RWPE2 (cell line): ENCODE results near the gene FAM222B.

Experiments used
- ATAC-seq: fragments of 200-7000 bp; cut with Tn5 transposase; 3 replicates; pipeline ENCODE4 v1.9.1; 2021; ENCODE audit warnings: low read depth
- DNase-seq: peaks from one replicate; pipeline ENCODE4 v3.0.0-alpha.2; 2020; ENCODE audit warnings: low spot score
- H3K27ac ChIP-seq: fragments of 450-650 bp; 2 replicates; pipeline ENCODE4 v1.5.1; 2017; ENCODE audit warnings: mild to moderate bottlenecking; ENCODE audit not compliant: poor library complexity, severe bottlenecking
- H3K27me3 ChIP-seq: fragments of 250-450 bp; sonication (Bioruptor Pico); 2 replicates; pipeline ENCODE4 v1.5.1; 2021; ENCODE audit warnings: mild to moderate bottlenecking, moderate library complexity; ENCODE audit not compliant: insufficient read depth, poor library complexity, severe bottlenecking
- H3K36me3 ChIP-seq: fragments of 250-450 bp; sonication (Bioruptor Pico); 2 replicates; pipeline ENCODE4 v1.5.1; 2020; ENCODE audit warnings: low read depth, mild to moderate bottlenecking, moderate library complexity
- H3K4me1 ChIP-seq: fragments of 250-450 bp; sonication (Bioruptor Pico); 2 replicates; pipeline ENCODE4 v1.5.1; 2021; ENCODE audit warnings: mild to moderate bottlenecking, moderate library complexity; ENCODE audit not compliant: insufficient read depth, poor library complexity, severe bottlenecking
- H3K4me3 ChIP-seq: fragments of 250-450 bp; sonication (Bioruptor Pico); 2 replicates; pipeline ENCODE4 v1.5.1; 2021; ENCODE audit warnings: mild to moderate bottlenecking, moderate library complexity; ENCODE audit not compliant: severe bottlenecking
- H3K9me3 ChIP-seq: fragments of 250-450 bp; sonication (Bioruptor Pico); 2 replicates; pipeline ENCODE4 v1.5.1; 2021; ENCODE audit warnings: mild to moderate bottlenecking, moderate library complexity; ENCODE audit not compliant: severe bottlenecking
- CTCF ChIP-seq: fragments of 450-650 bp; IDR thresholded peaks from one replicate; pipeline ENCODE4 v1.5.1; 2017; ENCODE audit warnings: mild to moderate bottlenecking, moderate library complexity; ENCODE audit not compliant: poor library complexity, severe bottlenecking

The FAM222B gene

DNA sequence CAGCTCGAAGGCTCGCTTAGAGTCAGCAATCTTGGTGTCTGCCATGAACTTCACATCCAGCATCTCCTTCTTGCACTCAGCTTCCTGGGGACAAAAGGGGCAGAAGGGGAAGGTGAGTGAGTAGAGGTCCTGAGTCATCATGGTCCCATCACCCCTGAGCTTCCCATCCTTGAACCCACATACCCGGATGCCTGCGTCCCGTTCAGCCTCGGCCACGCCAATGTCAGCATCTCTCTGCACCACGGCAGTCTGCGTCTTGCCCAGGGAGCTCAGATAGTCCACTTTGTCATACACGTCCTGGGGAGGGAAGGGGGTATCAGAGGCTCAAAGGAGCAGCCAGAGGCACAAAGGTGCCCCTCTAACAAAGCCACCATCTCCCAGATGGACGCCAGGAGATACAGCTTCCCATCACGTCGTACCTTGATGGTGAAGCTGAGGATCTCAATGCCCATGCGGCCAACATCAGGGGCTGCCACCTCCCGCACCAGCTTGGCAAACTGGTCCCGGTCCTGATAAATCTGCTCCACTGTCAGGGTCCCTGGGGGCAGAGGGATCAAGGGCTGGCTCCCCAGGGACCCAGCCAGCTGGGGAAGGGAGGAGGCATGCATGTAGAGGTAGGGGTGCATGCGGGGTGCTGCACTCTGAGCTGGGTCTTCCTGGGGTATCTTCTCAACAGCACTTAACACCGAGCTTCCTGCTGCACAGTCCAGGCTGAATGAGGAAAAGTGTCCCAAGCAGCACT is 39.7 kb upstream of the FAM222B start:
- Histone ChIP-seq H3K4me1 (peaks cover 20% of the 10 kb centered on the region), H3K4me3 (no peak overlapping the region), H3K36me3 (peaks cover 38% of the 10 kb centered on the region), H3K9me3 (no peaks in the 10 kb centered on the region), H3K27me3 (no peaks in the 10 kb centered on the region), H3K27ac (no peak overlapping the region)
- no peak for TF ChIP-seq CTCF
- no peak for DNase-seq
- ATAC-seq = no peak

DNA sequence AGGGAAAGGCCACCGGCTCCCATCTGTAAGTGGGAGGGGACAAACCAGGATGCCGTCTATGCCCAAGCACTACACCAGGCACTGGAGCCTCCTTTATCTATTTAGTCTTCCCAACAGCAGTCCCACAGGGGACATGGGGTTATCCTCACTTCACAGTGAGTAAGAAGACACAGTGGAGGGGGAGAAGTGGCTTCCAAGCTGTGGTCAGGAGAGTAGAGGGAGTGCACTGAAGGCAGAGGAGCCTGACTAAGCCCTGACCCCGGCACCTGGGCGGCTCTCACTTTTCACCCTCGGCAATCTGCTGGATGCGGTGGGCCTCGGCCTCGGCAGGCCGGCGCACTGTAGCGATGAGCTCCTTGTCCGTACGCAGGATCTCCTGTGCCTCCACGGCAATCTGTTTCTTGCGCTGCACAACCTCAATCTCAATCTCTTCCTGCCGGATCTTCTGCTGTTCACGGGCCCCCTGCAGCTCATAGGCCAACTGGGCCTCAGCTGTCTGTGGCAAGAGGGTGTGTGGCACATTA is 39.0 kb upstream of the FAM222B start:
- Histone ChIP-seq H3K36me3 (peaks cover 38% of the 10 kb centered on the region), H3K27ac (no peak overlapping the region), H3K4me3 (no peak overlapping the region), H3K9me3 (no peaks in the 10 kb centered on the region), H3K27me3 (no peaks in the 10 kb centered on the region), H3K4me1 (peaks cover 20% of the 10 kb centered on the region)
- no peak for ATAC-seq
- TF ChIP-seq CTCF = no peak
- DNase-seq = no peak

DNA sequence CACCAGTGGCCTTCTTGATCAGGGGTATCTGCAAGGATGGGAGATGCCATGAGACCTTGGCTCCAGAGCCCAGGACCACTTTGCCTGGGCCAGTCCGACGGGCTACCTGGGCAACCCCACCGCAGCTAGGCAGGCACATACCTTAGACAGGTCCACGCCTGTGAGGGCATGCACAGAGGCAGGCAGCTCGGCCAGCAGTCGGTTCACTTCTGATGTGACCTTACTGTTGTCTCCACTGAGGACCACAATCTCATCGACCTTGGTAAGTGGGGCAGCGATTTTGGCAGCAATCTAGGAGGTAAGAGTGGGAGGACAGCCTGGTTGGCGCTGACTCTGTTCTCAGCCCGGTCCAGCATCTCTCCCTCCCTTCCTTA is 38.0 kb upstream of the FAM222B start:
- H3K4me1 ChIP-seq = peaks cover 20% of the 10 kb centered on the region
- ATAC-seq = peak; percentile 36; the same call in 1 of the 3 replicates
- peak overlapping the region; percentile 65 for H3K27ac ChIP-seq
- H3K4me3 ChIP-seq = no peak overlapping the region
- peaks cover 38% of the 10 kb centered on the region for H3K36me3 ChIP-seq
- H3K27me3 ChIP-seq = no peaks in the 10 kb centered on the region
- H3K9me3 ChIP-seq = no peaks in the 10 kb centered on the region
- no peak for TF ChIP-seq CTCF
- DNase-seq = peak; percentile 67

- Histone ChIP-seq H3K9me3 (no peaks in the 10 kb centered on the region), H3K36me3 (peaks cover 38% of the 10 kb centered on the region)
- DNase-seq = no peak
Measured at GRCh38 chr17:28879886-28880571, 37.4 kb upstream of the FAM222B start.

More at GRCh38 chr17:28879886-28880571, 37.4 kb upstream of the FAM222B start:
- TF ChIP-seq CTCF = no peak
- peaks cover 20% of the 10 kb centered on the region for H3K4me1 ChIP-seq
- H3K27me3 ChIP-seq = no peaks in the 10 kb centered on the region
- H3K4me3 ChIP-seq = no peak overlapping the region
- no peak for ATAC-seq
- peak overlapping the region; percentile 65 for H3K27ac ChIP-seq
